ENCODE results near the gene SMAD2.

The SMAD2 gene

GRCh38 chr18:47893939-47894699 is 36.3 kb downstream of the SMAD2 start:
- no peak for DNase-seq

DNA sequence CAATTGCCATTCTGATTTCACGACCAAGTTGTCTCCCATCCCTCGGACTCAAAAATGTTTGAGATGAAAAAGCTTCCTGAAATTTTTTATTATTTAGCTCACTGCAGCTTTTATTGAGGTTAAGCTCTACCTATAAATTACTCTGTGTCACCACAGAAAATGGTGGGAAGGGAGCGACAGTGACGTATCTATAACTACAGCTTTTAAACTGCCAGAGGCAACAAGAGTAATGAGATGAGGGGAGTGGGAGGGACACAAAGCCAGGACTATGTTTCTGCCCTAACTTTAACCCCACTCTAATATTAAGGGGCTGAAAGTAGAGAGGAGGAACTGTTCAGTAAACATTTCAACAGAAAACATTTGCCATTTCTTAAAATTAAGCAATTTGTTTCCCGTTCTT is 37.4 kb downstream of the SMAD2 start:
- no peak for DNase-seq

GRCh38 chr18:47888156-47888555 is 42.3 kb downstream of the SMAD2 start:
- no peak for DNase-seq

GRCh38 chr18:47887227-47887626 is 43.2 kb downstream of the SMAD2 start:
- no peak for DNase-seq

DNA sequence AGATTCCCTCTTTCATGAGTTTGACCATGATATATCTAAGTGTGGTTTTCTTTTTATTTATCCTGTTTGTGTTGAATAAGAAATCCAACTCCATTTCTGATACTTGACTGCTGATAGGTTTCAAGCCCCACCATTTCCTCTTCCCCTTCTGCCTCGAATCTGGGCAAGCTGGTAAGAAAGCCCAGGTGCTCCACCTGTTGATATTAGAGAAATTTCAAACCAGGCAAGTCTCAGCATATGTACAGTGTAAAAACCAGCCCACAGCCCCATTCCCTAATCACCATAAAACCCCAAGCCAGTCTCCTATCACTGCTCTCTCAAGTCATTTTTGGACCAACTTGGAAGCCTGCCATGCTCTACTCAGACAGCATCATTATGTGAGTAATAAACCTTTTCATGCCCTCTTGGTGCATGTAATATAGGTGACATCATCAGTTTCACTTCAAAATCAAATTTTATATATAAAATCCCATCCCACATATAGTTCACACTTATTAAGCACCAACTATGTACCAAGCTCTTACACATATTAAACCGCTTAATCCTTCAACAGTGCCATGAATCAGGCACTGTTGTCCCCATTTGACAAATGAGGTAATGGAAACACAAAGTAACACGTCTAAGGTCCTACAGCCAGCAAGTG is 46.6 kb downstream of the SMAD2 start:
- peak; percentile 3 for DNase-seq

- DNase-seq: no peak
Observed at GRCh38 chr18:47882641-47883040, 47.8 kb downstream of the SMAD2 start.

GRCh38 chr18:47881752-47882455 is 48.6 kb downstream of the SMAD2 start:
- DNase-seq: no peak

- no peak for DNase-seq
Observed at GRCh38 chr18:47881042-47881441, 49.4 kb downstream of the SMAD2 start.

DNA sequence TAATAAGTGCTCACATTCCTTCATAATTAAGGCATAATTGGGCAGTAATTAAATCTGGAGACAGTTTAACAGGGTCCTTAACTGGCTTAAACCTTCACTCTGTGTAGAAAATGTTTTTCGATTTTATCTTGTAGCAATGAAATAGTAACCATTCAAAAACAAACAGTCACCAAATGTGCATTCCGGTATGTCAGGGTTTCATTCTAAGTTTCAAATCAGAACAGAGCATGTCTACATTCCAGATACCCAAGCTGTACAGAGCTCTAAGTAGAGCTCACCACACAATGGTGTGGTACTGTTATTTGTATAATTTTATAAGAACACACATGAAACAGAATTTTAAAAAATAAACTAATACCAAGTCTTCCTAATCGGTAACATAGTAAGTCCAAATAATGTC is 52.6 kb downstream of the SMAD2 start:
- DNase-seq: no peak

- DNase-seq: no peak
Observed at GRCh38 chr18:47876813-47877212, 53.6 kb downstream of the SMAD2 start.

- no peak for DNase-seq
Observed at GRCh38 chr18:47873625-47874024, 56.8 kb downstream of the SMAD2 start.

DNA sequence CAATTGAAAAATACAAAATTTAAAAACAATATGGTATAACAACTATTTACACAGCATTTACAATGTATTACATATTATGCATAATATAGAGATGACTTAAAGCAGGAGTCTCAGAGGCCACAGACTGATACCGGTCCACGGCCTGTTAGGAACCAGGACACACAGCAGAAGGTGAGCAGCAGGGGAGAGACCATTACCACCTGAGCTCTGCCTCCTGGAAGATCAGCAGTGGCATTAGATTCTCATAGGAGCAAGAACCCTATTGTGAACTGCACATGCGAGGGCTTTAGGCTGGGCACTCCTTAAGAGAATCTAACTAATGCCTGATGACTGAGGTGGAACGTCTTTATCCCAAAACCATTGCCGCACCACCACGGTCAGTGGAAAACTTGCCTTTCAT is 58.0 kb downstream of the SMAD2 start:
- no peak for DNase-seq

DNA sequence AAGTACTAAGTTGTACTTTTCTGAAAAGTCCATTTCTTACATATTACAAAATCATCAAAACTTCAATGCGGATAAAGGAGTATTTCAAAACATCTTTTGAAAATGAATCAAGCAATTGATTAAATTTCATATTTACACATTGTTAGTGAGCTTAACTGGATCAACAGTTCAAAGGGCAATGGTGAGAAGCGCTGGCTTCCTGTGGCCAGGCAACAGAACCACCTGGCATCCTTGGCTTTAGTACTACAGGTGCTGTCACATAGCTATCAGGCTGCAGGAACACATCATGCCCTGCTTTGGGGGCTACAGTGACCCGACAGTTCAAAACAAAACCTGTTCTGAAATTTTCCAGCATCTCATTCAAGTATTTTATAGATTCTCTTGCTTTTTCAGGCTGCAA is 59.2 kb downstream of the SMAD2 start:
- no peak for DNase-seq

DNA sequence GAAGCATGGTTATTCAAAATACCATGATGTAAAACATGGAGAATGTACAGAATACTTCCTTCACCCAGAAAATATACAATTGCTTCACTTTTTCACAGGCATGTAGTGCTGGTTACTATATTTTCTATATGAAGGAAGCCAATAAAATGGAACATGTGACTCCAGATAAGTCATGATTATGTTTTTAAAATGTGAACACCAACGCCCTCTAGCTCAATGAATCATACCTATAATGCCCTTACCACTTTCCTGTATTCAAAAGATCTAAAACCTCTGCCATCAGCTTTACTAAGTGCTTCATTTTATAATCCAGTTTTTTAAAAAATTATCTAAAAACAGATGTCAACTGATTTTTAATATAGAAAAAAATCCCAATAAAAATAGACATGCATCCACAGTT is 59.9 kb downstream of the SMAD2 start:
- DNase-seq: no peak

- no peak for DNase-seq
Observed at GRCh38 chr18:47868744-47869143, 61.7 kb downstream of the SMAD2 start.

DNA sequence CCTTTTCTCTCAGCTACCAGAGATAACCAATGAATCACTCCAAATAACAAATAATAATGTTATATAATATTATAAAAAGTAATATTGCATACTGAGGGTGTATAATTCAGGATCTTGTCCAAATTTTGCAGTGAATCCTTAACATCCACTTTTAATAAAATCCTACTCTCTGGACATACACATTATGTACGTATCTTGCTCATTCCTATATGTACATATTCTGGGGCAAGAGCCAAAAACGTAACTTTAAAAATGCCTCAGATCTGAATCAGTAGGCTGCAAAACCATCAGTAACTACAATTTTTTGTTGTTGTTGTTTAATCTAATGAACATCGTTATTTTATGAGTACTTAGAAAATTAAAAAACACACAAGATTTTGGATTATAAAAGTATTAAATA is 65.3 kb downstream of the SMAD2 start:
- no peak for DNase-seq

- no peak for DNase-seq
Observed at GRCh38 chr18:47863041-47863440, 67.4 kb downstream of the SMAD2 start.

DNA sequence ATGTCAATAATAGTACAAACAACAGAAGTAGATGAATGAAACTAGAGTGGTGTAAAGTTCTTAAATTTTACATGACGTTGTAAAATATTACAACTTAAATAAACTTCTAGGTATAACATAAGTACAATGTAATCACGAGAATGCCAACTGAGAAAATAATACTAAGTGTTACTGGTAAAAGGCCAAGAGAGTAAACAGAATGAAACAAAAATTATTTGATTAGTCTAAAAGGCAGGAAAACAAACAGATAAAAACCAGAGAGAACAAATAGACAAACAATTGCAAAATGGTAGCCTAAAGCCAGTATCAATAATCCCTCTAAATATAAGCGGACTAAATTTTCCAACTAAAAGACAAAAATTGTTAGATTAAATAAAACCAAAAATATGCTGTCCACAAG is 71.9 kb downstream of the SMAD2 start:
- DNase-seq: no peak

- no peak for DNase-seq
Observed at GRCh38 chr18:47847635-47848034, 82.8 kb downstream of the SMAD2 start.

- no peak for DNase-seq
Observed at GRCh38 chr18:47846431-47846830, 84.0 kb downstream of the SMAD2 start.

DNA sequence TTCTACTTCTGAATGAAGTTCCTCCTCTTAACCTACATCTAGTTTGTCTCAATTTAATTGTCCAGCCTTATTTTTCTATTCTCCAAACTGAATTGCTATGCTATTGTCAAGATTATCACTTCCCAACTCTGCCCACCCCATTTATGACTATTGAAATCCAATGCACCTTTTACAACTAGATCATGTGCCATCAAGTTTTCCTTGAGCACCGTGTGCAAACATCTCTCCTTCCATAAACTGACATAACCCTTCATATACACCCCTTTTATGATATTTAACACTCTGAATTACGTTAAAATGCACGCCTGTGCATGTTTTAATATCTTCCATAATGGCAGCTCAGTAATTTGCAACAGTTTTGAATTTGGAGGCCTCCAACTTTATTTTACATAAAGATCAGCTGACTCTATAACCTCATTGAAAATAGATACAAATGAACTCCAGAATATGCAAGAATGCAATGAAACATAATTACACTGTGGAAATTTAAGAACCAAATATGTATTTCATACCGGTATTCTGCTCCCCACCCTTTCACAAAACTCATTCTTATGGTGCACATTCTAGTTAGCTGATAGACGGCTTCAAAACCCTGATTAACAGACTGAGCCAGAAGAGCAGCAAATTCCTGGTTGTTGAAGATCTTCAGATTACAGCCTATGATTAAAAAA is 85.5 kb downstream of the SMAD2 start:
- no peak for DNase-seq

- DNase-seq: no peak
Observed at GRCh38 chr18:47842836-47843235, 87.6 kb downstream of the SMAD2 start.

DNA sequence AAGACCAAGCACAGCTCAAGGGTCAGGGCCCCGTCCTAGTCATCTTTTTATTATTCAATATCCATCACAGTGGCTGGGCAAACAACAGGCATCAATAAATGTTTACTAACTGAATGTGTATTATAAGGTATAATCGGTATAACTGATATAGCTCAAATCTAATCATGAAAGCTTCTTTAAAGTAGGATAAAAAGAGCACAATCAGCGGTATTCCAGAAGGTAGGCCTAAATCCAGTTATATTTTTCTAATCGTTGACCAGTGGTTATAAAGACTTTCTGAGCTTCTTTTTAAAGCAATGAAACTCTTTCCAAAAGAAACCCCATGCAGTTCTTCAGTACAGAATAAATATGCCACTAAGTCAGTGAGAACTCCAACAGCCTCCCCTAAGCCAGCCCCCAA is 92.1 kb downstream of the SMAD2 start:
- DNase-seq: no peak

- DNase-seq: no peak
Observed at GRCh38 chr18:47832348-47832747, 98.1 kb downstream of the SMAD2 start.
